OCI-LY1 (cell line): Measurements from ENCODE around the gene KCNF1.

Experiments
- H2AFZ ChIP-seq: fragments of 200-600 bp; sonication (generic), shearing (Covaris generic); 2 replicates; pipeline ENCODE4 v1.6.0; 2014; ENCODE audit warnings: antibody characterized with exemption, mild to moderate bottlenecking, low read length
- H3F3A ChIP-seq: fragments of 200-600 bp; sonication (generic), shearing (Covaris generic); 2 replicates; pipeline ENCODE4 v1.6.0; 2014; ENCODE audit warnings: mild to moderate bottlenecking, antibody characterized with exemption, low read length, moderate library complexity; ENCODE audit not compliant: insufficient read depth
- H3K27ac ChIP-seq: fragments of 200-600 bp; sonication (generic); 2 replicates; pipeline ENCODE4 v1.5.1; 2014; ENCODE audit warnings: low read length, mixed run types, mild to moderate bottlenecking, low read depth; ENCODE audit not compliant: poor library complexity, severe bottlenecking
- H3K27me3 ChIP-seq: fragments of 200-600 bp; sonication (generic); 2 replicates; pipeline ENCODE4 v1.6.0; 2014; ENCODE audit warnings: antibody characterized with exemption, mild to moderate bottlenecking, low read length, moderate library complexity; ENCODE audit not compliant: insufficient read depth
- H3K36me3 ChIP-seq: fragments of 200-600 bp; sonication (generic); 2 replicates; pipeline ENCODE4 v1.6.1; 2014; ENCODE audit warnings: mild to moderate bottlenecking, antibody characterized with exemption, low read length, moderate library complexity, mixed read lengths; ENCODE audit not compliant: insufficient read depth
- H3K4me1 ChIP-seq: fragments of 200-600 bp; sonication (generic); 2 replicates; pipeline ENCODE4 v1.5.1; 2014; ENCODE audit warnings: mild to moderate bottlenecking, low read length, moderate library complexity; ENCODE audit not compliant: insufficient read depth, severe bottlenecking
- H3K4me2 ChIP-seq: fragments of 200-600 bp; sonication (generic), shearing (Covaris generic); 2 replicates; pipeline ENCODE4 v1.6.1; 2014; ENCODE audit warnings: low read length
- H3K4me3 ChIP-seq: fragments of 200-600 bp; sonication (generic); 2 replicates; pipeline ENCODE4 v1.5.1; 2014; ENCODE audit warnings: low read length, low read depth, mild to moderate bottlenecking, mixed read lengths; ENCODE audit not compliant: poor library complexity, severe bottlenecking
- H3K79me2 ChIP-seq: fragments of 200-600 bp; shearing (Covaris generic); 2 replicates; pipeline ENCODE4 v1.6.1; 2016; ENCODE audit warnings: mixed run types, low read length, mixed read lengths; ENCODE audit not compliant: insufficient read depth
- H3K9ac ChIP-seq: fragments of 200-600 bp; sonication (generic), shearing (Covaris generic); 2 replicates; pipeline ENCODE4 v1.6.1; 2014; ENCODE audit warnings: mild to moderate bottlenecking, low read length, mixed read lengths
- H3K9me2 ChIP-seq: fragments of 200-600 bp; sonication (generic), shearing (Covaris generic); 2 replicates; pipeline ENCODE4 v1.6.1; 2014; ENCODE audit warnings: low read depth, mild to moderate bottlenecking, low read length, mixed read lengths
- H3K9me3 ChIP-seq: fragments of 200-600 bp; shearing (Covaris generic); 2 replicates; pipeline ENCODE4 v1.6.1; 2014; ENCODE audit warnings: low read length, mixed read lengths
- H4K20me1 ChIP-seq: fragments of 200-600 bp; sonication (generic), shearing (Covaris generic); 2 replicates; pipeline ENCODE4 v1.6.0; 2016; ENCODE audit warnings: mild to moderate bottlenecking, low read length; ENCODE audit not compliant: insufficient read depth
- CTCF ChIP-seq: fragments of 200-600 bp; sonication (generic), shearing (Covaris generic); IDR thresholded peaks from 2 replicates; pipeline ENCODE4 v1.5.1; 2017; ENCODE audit warnings: mild to moderate bottlenecking, antibody characterized with exemption, low read length, moderate library complexity, mixed read lengths
- EZH2 ChIP-seq: fragments of 200-600 bp; sonication (generic), shearing (Covaris generic); IDR thresholded peaks from 2 replicates; pipeline ENCODE4 v1.8.0; 2017; ENCODE audit warnings: borderline replicate concordance, mixed run types, mild to moderate bottlenecking, antibody characterized with exemption, low read length, moderate library complexity, mixed read lengths

Gene KCNF1

GRCh38 chr2:10948606-10949230, 37.0 kb downstream of the KCNF1 start:
- no peak overlapping the region for H3K9ac ChIP-seq

GRCh38 chr2:10949835-10950234, 38.1 kb downstream of the KCNF1 start:
- H3K9me2 ChIP-seq: no peaks in the 10 kb centered on the region
- H3K4me1 ChIP-seq: no peaks in the 10 kb centered on the region
- H3K9ac ChIP-seq: no peak overlapping the region
- no peaks in the 10 kb centered on the region for H3K36me3 ChIP-seq
- no peaks in the 10 kb centered on the region for H3K9me3 ChIP-seq
- H3K4me2 ChIP-seq: no peak overlapping the region
- no peaks in the 10 kb centered on the region for H3F3A ChIP-seq
- TF ChIP-seq EZH2 (no peak), CTCF (no peak)
- no peaks in the 10 kb centered on the region for H3K79me2 ChIP-seq
- no peak overlapping the region for H2AFZ ChIP-seq
- H3K4me3 ChIP-seq: no peak overlapping the region
- H3K27ac ChIP-seq: no peak overlapping the region
- H4K20me1 ChIP-seq: no peaks in the 10 kb centered on the region
- H3K27me3 ChIP-seq: 0 out of 2 replicates have a peak, but pooled peaks cover 3% of the 10 kb centered on the region

More at GRCh38 chr2:10948606-10949230, 37.0 kb downstream of the KCNF1 start:
- H3K36me3 ChIP-seq: no peaks in the 10 kb centered on the region
- no peaks in the 10 kb centered on the region for H3F3A ChIP-seq
- TF ChIP-seq CTCF: no peak
- TF ChIP-seq EZH2: no peak
- H3K4me3 ChIP-seq: no peak overlapping the region
- H2AFZ ChIP-seq: no peak overlapping the region
- H3K4me2 ChIP-seq: no peak overlapping the region
- no peaks in the 10 kb centered on the region for H3K9me2 ChIP-seq
- H3K9me3 ChIP-seq: no peaks in the 10 kb centered on the region
- no peaks in the 10 kb centered on the region for H3K79me2 ChIP-seq
- H4K20me1 ChIP-seq: no peaks in the 10 kb centered on the region
- H3K27me3 ChIP-seq: 0 out of 2 replicates have a peak, but pooled peaks cover 3% of the 10 kb centered on the region
- no peaks in the 10 kb centered on the region for H3K4me1 ChIP-seq
- no peak overlapping the region for H3K27ac ChIP-seq

- no peak overlapping the region for H3K9ac ChIP-seq
Observed at GRCh38 chr2:10951558-10952414, 40.1 kb downstream of the KCNF1 start.

More at GRCh38 chr2:10951558-10952414, 40.1 kb downstream of the KCNF1 start:
- no peak for TF ChIP-seq CTCF
- TF ChIP-seq EZH2: no peak
- H2AFZ ChIP-seq: no peak overlapping the region
- H3K9me2 ChIP-seq: no peaks in the 10 kb centered on the region
- no peaks in the 10 kb centered on the region for H3K36me3 ChIP-seq
- H3F3A ChIP-seq: no peaks in the 10 kb centered on the region
- H3K79me2 ChIP-seq: no peaks in the 10 kb centered on the region
- no peaks in the 10 kb centered on the region for H4K20me1 ChIP-seq
- no peaks in the 10 kb centered on the region for H3K4me1 ChIP-seq
- no peak overlapping the region for H3K4me2 ChIP-seq
- H3K9me3 ChIP-seq: no peaks in the 10 kb centered on the region
- H3K4me3 ChIP-seq: no peak overlapping the region
- no peak overlapping the region for H3K27ac ChIP-seq
- 0 out of 2 replicates have a peak, but pooled peaks cover 3% of the 10 kb centered on the region for H3K27me3 ChIP-seq
